H54 (cell line): ENCODE measurements around the gene ADH1A.
"Not testable (repeated sequence)": the region's sequence is repeated elsewhere in the genome, so short reads cannot be mapped to it uniquely, and the experiment has no call there.

ENCODE experiments used
- DNase-seq: peaks from one replicate; pipeline ENCODE4 v3.0.0; 2011; ENCODE audit warnings: low spot score, mixed read lengths; ENCODE audit not compliant: insufficient read length
- FAIRE-seq: peaks from 3 replicates; lab custom pipeline; 2011; peaks lifted over from hg19 to GRCh38; lab: Jason Lieb, UNC
- POLR2A ChIP-seq: IDR thresholded peaks from 2 replicates; pipeline ENCODE4 v1.6.1; 2011; ENCODE audit warnings: low read depth, mild to moderate bottlenecking, low read length

The ADH1A gene

GRCh38 chr4:99235955-99236354 lies 54.8 kb downstream of the ADH1A start:
- no peak for FAIRE-seq
- no peak for DNase-seq
- no peak for TF ChIP-seq POLR2A

- no peak for DNase-seq
- FAIRE-seq: no peak
- no peak for TF ChIP-seq POLR2A
These were observed 56.3 kb downstream of the ADH1A start for GRCh38 chr4:99234331-99235010.

- not testable (repeated sequence) for FAIRE-seq, DNase-seq
These were observed 57.4 kb downstream of the ADH1A start for GRCh38 chr4:99233397-99233796.

GRCh38 chr4:99228706-99229105 lies 62.1 kb downstream of the ADH1A start:
- not testable (repeated sequence) for DNase-seq, FAIRE-seq

GRCh38 chr4:99227646-99228045 lies 63.1 kb downstream of the ADH1A start:
- DNase-seq, FAIRE-seq: not testable (repeated sequence)
